Measurements from ENCODE around the gene ITGAV. TPM values are rescaled to one million over a fixed set of nuclear protein-coding genes. Genes with fewer than 3 reads are reported as not detected.

Gene ITGAV
- polyA plus RNA-seq, 3 donors from 2014 or later: 1.3 to 4.0 (median 3.3) TPM

GRCh38 chr2:186704897-186705296 lies 115.0 kb downstream of the ITGAV start:
- Mint-ChIP-seq H3K27me3 (ENCODE audit: low read depth in 3 of 3) (peaks cover 0 to 7% (median 2%) of the 10 kb centered on the region in 3 donors), H3K4me1 (no peaks in the 10 kb centered on the region), H3K9me3 (no peaks in the 10 kb centered on the region), H3K4me3 (no peak overlapping the region), H3K36me3 (no peaks in the 10 kb centered on the region), H3K27ac (no peak overlapping the region)
- DNase-seq: no peak

- Mint-ChIP-seq H3K9me3 (peaks cover 0 to 4% (median 0%) of the 10 kb centered on the region in 6 donors), H3K27me3 (ENCODE audit: low read depth in 3 of 3) (peaks cover 0 to 9% (median 0%) of the 10 kb centered on the region in 3 donors), H3K36me3 (no peaks in the 10 kb centered on the region), H3K27ac (no peak overlapping the region), H3K4me3 (no peak overlapping the region), H3K4me1 (no peaks in the 10 kb centered on the region)
- DNase-seq: no peak
These were observed 119.9 kb downstream of the ITGAV start for GRCh38 chr2:186709529-186710450.

- Mint-ChIP-seq H3K4me1 (no peaks in the 10 kb centered on the region), H3K9me3 (peaks cover 0 to 4% (median 0%) of the 10 kb centered on the region in 6 donors)
These were observed 123.8 kb downstream of the ITGAV start for GRCh38 chr2:186713691-186714090.

GRCh38 chr2:186714611-186715010 lies 124.8 kb downstream of the ITGAV start:
- no peaks in the 10 kb centered on the region for H3K4me1 Mint-ChIP-seq
- peaks cover 2 to 5% (median 3%) of the 10 kb centered on the region in 3 donors for H3K27me3 Mint-ChIP-seq (ENCODE audit: low read depth in 3 of 3)
- no peak for DNase-seq
- no peaks in the 10 kb centered on the region for H3K36me3 Mint-ChIP-seq
- H3K27ac Mint-ChIP-seq: no peak overlapping the region
- no peak overlapping the region for H3K4me3 Mint-ChIP-seq
- peaks cover 0 to 4% (median 0%) of the 10 kb centered on the region in 6 donors for H3K9me3 Mint-ChIP-seq

More at GRCh38 chr2:186713691-186714090, 123.8 kb downstream of the ITGAV start:
- no peak overlapping the region for H3K4me3 Mint-ChIP-seq
- no peaks in the 10 kb centered on the region for H3K36me3 Mint-ChIP-seq
- no peak overlapping the region for H3K27ac Mint-ChIP-seq
- peaks cover 2 to 5% (median 3%) of the 10 kb centered on the region in 3 donors for H3K27me3 Mint-ChIP-seq (ENCODE audit: low read depth in 3 of 3)
- no peak for DNase-seq

GRCh38 chr2:186716004-186716403 lies 126.1 kb downstream of the ITGAV start:
- Mint-ChIP-seq H3K4me1 (no peaks in the 10 kb centered on the region), H3K27me3 (ENCODE audit: low read depth in 3 of 3) (peaks cover 2 to 3% (median 3%) of the 10 kb centered on the region in 3 donors), H3K4me3 (no peak overlapping the region)

DNA sequence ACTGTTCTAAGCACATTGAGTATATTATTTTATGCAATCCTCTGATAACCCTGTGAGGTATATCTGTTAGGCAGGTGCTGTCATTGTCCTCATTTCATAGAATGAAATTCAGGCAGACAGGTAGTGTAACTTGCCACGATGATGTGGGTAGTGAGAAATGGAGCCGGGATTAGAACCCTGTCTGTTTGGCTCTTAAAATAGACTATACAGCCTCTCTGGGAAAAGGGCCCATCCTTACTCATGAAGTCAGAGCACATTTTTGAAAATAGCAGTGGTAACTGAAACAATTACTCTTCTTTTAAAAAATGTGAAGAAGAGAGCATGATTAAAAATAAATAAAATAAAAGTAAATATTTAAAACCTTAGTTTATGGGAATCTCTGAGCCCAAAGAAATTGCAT lies 127.0 kb downstream of the ITGAV start:
- Mint-ChIP-seq H3K36me3 (no peaks in the 10 kb centered on the region), H3K4me3 (no peak overlapping the region), H3K27ac (no peak overlapping the region), H3K9me3 (peaks cover 0 to 4% (median 0%) of the 10 kb centered on the region in 6 donors), H3K4me1 (no peaks in the 10 kb centered on the region), H3K27me3 (ENCODE audit: low read depth in 3 of 3) (peaks cover 2 to 3% (median 3%) of the 10 kb centered on the region in 3 donors)
- no peak for DNase-seq

More at GRCh38 chr2:186716004-186716403, 126.1 kb downstream of the ITGAV start:
- Mint-ChIP-seq H3K36me3 (no peaks in the 10 kb centered on the region), H3K27ac (no peak overlapping the region), H3K9me3 (peaks cover 0 to 4% (median 0%) of the 10 kb centered on the region in 6 donors)
- no peak for DNase-seq

GRCh38 chr2:186717320-186718007 lies 127.6 kb downstream of the ITGAV start:
- no peak for DNase-seq
- Mint-ChIP-seq H3K9me3 (peaks cover 0 to 4% (median 0%) of the 10 kb centered on the region in 6 donors), H3K36me3 (no peaks in the 10 kb centered on the region), H3K4me3 (no peak overlapping the region), H3K27me3 (ENCODE audit: low read depth in 3 of 3) (peaks cover 2 to 4% (median 3%) of the 10 kb centered on the region in 3 donors), H3K27ac (no peak overlapping the region), H3K4me1 (no peaks in the 10 kb centered on the region)

GRCh38 chr2:186718122-186718521 lies 128.3 kb downstream of the ITGAV start:
- no peak for DNase-seq
- H3K4me3 Mint-ChIP-seq: no peak overlapping the region
- no peaks in the 10 kb centered on the region for H3K36me3 Mint-ChIP-seq
- H3K9me3 Mint-ChIP-seq: peaks cover 0 to 4% (median 0%) of the 10 kb centered on the region in 6 donors
- no peak overlapping the region for H3K27ac Mint-ChIP-seq
- peaks cover 0 to 5% (median 2%) of the 10 kb centered on the region in 3 donors for H3K27me3 Mint-ChIP-seq (ENCODE audit: low read depth in 3 of 3)
- no peaks in the 10 kb centered on the region for H3K4me1 Mint-ChIP-seq

- Mint-ChIP-seq H3K4me1 (no peaks in the 10 kb centered on the region), H3K27ac (no peak overlapping the region), H3K27me3 (ENCODE audit: low read depth in 3 of 3) (peaks cover 0 to 5% (median 2%) of the 10 kb centered on the region in 3 donors), H3K9me3 (peaks cover 0 to 4% (median 0%) of the 10 kb centered on the region in 6 donors), H3K4me3 (no peak overlapping the region), H3K36me3 (no peaks in the 10 kb centered on the region)
- no peak for DNase-seq
These were observed 129.0 kb downstream of the ITGAV start for GRCh38 chr2:186718903-186719302.

GRCh38 chr2:186721956-186722355 lies 132.1 kb downstream of the ITGAV start:
- H3K4me1 Mint-ChIP-seq: no peaks in the 10 kb centered on the region
- H3K27ac Mint-ChIP-seq: no peak overlapping the region
- DNase-seq: no peak

DNA sequence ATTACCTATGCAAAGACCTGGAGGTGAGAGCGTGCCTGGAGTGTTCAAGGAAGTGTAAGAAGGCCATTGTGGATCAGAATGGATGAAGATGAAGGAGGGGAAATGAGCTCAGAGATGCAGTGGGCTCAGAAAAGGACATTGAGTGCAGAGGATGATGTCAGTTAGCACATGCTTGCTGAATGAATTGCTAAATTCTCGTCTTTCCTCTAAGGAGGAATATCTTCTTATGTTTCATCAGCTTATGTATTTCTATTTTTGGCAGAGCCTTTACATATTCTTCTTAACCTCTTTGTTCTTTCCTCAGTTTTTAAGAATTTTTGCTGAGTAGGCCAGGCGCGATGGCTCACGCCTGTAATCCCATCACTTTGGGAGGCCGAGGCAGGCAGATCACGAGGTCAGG lies 134.9 kb downstream of the ITGAV start:
- DNase-seq: no peak
- H3K27me3 Mint-ChIP-seq (ENCODE audit: low read depth in 3 of 3): peaks cover 0 to 3% (median 0%) of the 10 kb centered on the region in 3 donors
- H3K36me3 Mint-ChIP-seq: no peaks in the 10 kb centered on the region
- H3K27ac Mint-ChIP-seq: no peak overlapping the region
- H3K9me3 Mint-ChIP-seq: peaks cover 0 to 2% (median 0%) of the 10 kb centered on the region in 6 donors
- no peak overlapping the region for H3K4me3 Mint-ChIP-seq
- H3K4me1 Mint-ChIP-seq: no peaks in the 10 kb centered on the region

More at GRCh38 chr2:186721956-186722355, 132.1 kb downstream of the ITGAV start:
- Mint-ChIP-seq H3K27me3 (ENCODE audit: low read depth in 3 of 3) (peaks cover 0 to 5% (median 2%) of the 10 kb centered on the region in 3 donors), H3K9me3 (peaks cover 0 to 2% (median 0%) of the 10 kb centered on the region in 6 donors), H3K4me3 (no peak overlapping the region), H3K36me3 (no peaks in the 10 kb centered on the region)

DNA sequence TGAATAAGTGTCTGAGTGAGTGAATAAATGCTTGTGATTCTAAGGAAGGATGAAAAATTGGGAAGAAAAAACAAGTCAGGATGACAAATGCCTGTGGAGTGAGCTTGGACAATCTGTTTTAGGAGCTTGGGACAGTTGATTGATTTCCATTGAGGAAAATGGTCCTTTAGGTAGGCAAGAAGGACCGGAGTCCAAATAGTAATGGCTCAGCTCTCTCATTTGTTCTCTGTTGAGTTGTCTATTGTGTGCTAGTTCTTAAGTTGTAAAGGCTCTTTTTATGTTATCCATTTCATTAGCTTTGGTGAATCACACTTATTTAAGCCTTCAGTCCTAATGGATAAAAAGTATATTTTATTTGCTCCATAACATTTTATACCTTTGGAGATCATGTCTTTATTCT lies 135.9 kb downstream of the ITGAV start:
- Mint-ChIP-seq H3K4me1 (no peaks in the 10 kb centered on the region), H3K9me3 (peaks cover 0 to 2% (median 0%) of the 10 kb centered on the region in 6 donors), H3K4me3 (no peak overlapping the region), H3K27me3 (ENCODE audit: low read depth in 3 of 3) (peaks cover 0 to 3% (median 0%) of the 10 kb centered on the region in 3 donors), H3K36me3 (no peaks in the 10 kb centered on the region), H3K27ac (no peak overlapping the region)
- no peak for DNase-seq

- Mint-ChIP-seq H3K4me1 (no peaks in the 10 kb centered on the region), H3K27ac (no peak overlapping the region), H3K9me3 (peaks cover 0 to 2% (median 0%) of the 10 kb centered on the region in 6 donors), H3K4me3 (no peak overlapping the region), H3K27me3 (ENCODE audit: low read depth in 3 of 3) (peaks cover 0 to 3% (median 0%) of the 10 kb centered on the region in 3 donors), H3K36me3 (no peaks in the 10 kb centered on the region)
- DNase-seq: no peak
These were observed 137.1 kb downstream of the ITGAV start for GRCh38 chr2:186726938-186727337.

DNA sequence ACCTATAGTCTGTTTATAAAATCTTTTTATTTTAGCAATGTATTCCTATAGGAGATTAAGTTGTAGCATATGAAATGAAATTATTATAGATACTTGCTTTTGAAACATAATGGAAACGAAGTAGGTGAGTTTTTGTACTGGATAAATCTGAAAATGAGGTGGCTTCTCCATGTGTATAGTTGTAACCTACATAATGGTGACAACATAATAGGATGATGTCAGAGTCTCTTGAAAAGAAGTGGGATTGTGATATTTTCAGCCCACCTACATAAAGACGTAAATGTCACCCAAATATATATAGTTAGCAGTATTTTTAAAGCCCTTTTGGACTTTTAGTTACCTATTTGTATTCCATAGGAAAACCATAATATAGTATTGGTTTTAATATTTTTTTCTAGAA lies 138.8 kb downstream of the ITGAV start:
- Mint-ChIP-seq H3K27ac (no peak overlapping the region), H3K27me3 (ENCODE audit: low read depth in 3 of 3) (peaks cover 0 to 2% (median 0%) of the 10 kb centered on the region in 3 donors), H3K4me1 (no peaks in the 10 kb centered on the region), H3K4me3 (no peak overlapping the region), H3K9me3 (peaks cover 0 to 4% (median 0%) of the 10 kb centered on the region in 6 donors), H3K36me3 (no peaks in the 10 kb centered on the region)
- DNase-seq: no peak

Data from immature natural killer cell (primary cell).